ENCODE measurements around the gene CYGB.

DNA sequence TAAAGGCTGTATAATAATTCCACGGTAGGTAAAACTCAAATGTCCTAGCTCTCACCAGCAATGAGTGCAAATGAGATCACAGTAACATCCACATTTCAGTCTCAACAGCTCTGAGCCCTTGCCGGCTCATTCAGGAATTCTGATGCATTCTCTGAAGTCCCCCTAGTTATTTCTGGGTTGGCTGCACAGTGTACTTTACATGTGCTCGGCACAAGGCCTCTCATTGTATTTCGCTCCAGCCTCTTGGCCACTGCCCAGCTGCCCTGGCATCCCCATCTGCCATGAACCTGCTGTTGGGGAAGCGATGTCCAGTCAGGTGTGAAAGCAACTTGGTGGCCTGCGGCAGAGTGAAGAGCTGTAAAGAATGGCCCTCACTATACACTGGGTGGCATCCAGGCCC is 16.6 kb upstream of the CYGB start:
- no peak for TF ChIP-seq EP300 (IDR thresholded peaks at IDR 0.05; ENCODE audit: borderline replicate concordance in 1 of 2, control insufficient read depth in 1 of 2, low read depth in 2 of 2, low read length in 2 of 2)
- TF ChIP-seq POLR2A (IDR thresholded peaks at IDR 0.05; ENCODE audit: low read depth, low read length): no peak
- no peak for TF ChIP-seq RCOR1 (conservative IDR thresholded peaks at IDR 0.05; ENCODE audit: low read depth, low read length)
- TF ChIP-seq ZSCAN29 (IDR thresholded peaks at IDR 0.05): no peak
- no peak for TF ChIP-seq SRF (IDR thresholded peaks at IDR 0.05; ENCODE audit: low read depth in 2 of 2, low read length in 2 of 2)
- no peak for TF ChIP-seq POLR2AphosphoS5 (IDR thresholded peaks at IDR 0.05; ENCODE audit: low read length)
- TF ChIP-seq, protein P1, sequence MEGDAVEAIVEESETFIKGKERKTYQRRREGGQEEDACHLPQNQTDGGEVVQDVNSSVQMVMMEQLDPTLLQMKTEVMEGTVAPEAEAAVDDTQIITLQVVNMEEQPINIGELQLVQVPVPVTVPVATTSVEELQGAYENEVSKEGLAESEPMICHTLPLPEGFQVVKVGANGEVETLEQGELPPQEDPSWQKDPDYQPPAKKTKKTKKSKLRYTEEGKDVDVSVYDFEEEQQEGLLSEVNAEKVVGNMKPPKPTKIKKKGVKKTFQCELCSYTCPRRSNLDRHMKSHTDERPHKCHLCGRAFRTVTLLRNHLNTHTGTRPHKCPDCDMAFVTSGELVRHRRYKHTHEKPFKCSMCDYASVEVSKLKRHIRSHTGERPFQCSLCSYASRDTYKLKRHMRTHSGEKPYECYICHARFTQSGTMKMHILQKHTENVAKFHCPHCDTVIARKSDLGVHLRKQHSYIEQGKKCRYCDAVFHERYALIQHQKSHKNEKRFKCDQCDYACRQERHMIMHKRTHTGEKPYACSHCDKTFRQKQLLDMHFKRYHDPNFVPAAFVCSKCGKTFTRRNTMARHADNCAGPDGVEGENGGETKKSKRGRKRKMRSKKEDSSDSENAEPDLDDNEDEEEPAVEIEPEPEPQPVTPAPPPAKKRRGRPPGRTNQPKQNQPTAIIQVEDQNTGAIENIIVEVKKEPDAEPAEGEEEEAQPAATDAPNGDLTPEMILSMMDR (IDR thresholded peaks at IDR 0.05 in 2 of 3, conservative IDR thresholded peaks at IDR 0.05 in 1 of 3; ENCODE audit: control insufficient read depth in 2 of 3, extremely low read depth in 1 of 3, insufficient read depth in 1 of 3, low read depth in 3 of 3, low read length in 3 of 3): no peak
- TF ChIP-seq KLF5 (IDR thresholded peaks at IDR 0.05; ENCODE audit: partially characterized antibody): no peak
- no peak for TF ChIP-seq TCF12 (IDR thresholded peaks at IDR 0.05; ENCODE audit: low read depth, low read length)
- TF ChIP-seq NFYA (IDR thresholded peaks at IDR 0.05; ENCODE audit: borderline replicate concordance, low read depth, low read length): no peak
